GM18505 (cell line): ENCODE measurements around the gene MED9.

ENCODE experiments used
- ATAC-seq: cut with Tn5 transposase; IDR thresholded peaks from one replicate; pipeline ENCODE4 v1.9.1; 2021; ENCODE audit not compliant: unreplicated experiment
- POLR2A ChIP-seq: IDR thresholded peaks from 4 replicates; pipeline ENCODE4 v1.6.1; 2011; ENCODE audit warnings: borderline replicate concordance; ENCODE audit not compliant: insufficient read depth, insufficient read length; ENCODE audit errors: extremely low read depth

MED9 gene

GRCh38 chr17:17515934-17516930, 39.4 kb downstream of the MED9 start:
- ATAC-seq: no peak
- no peak for TF ChIP-seq POLR2A

GRCh38 chr17:17516941-17517720, 40.3 kb downstream of the MED9 start:
- TF ChIP-seq POLR2A: no peak
- ATAC-seq: no peak

- no peak for TF ChIP-seq POLR2A
Observed at GRCh38 chr17:17518014-17518413, 41.2 kb downstream of the MED9 start.

GRCh38 chr17:17518951-17519350, 42.2 kb downstream of the MED9 start:
- ATAC-seq: no peak
- no peak for TF ChIP-seq POLR2A

More at GRCh38 chr17:17518014-17518413, 41.2 kb downstream of the MED9 start:
- ATAC-seq: no peak

DNA sequence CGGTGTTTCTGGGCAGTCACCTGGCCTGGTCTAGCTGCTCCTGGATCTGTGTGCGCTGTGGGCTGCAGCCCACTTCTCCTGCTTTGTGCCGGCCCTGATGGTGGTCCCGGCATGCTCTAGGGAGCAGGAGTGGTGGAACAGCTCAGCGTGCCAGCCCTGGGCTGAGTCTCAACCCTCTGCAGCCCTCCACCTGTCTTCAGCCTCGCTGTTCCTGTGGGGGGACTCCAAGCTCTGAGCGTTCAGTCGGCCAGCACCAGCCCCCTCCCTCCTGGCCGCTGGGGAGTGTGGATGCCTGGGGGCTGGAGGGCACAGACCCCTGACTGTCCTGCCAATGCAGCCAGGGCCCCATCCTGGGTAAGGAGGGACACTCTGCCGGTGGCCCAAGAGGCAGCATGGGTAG, 43.1 kb downstream of the MED9 start:
- ATAC-seq: no peak

DNA sequence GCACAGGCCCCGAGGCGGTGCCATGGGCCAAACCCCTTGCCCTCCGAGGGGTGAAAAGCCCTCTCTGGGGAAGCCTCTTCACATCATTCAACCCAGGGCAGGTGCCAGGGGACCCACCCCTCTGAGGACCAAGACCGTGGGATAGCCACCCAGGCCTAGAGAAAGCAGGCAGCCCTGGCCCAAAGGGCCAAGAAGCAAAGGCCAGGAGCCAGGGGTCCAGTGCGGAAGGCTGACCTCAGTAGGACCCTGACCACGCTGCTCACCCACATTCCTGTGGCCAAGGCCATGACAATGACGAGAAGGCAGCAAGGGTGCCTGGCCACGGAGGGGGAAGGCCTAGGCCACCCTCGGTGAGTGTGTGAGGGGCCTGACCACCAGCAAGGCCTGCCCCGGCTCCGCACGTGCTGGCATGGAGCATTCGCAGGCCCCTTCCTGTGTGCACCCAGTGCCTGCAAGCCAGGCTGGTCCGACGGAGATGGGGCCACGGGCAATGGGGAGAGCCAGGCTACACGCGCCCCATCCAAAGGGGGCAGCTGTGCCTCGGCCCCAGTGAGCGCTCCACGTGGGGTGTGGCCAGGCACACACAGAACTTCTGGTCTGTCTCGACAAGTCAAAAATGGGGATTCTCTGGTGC, 43.9 kb downstream of the MED9 start:
- TF ChIP-seq POLR2A: no peak
- no peak for ATAC-seq

More for the DNA sequence above, 43.1 kb downstream of the MED9 start:
- TF ChIP-seq POLR2A: no peak

GRCh38 chr17:17523001-17523730, 46.4 kb downstream of the MED9 start:
- TF ChIP-seq POLR2A: no peak
- ATAC-seq: no peak

- ATAC-seq: no peak
- TF ChIP-seq POLR2A: no peak
Observed at GRCh38 chr17:17523731-17524490, 47.1 kb downstream of the MED9 start.

DNA sequence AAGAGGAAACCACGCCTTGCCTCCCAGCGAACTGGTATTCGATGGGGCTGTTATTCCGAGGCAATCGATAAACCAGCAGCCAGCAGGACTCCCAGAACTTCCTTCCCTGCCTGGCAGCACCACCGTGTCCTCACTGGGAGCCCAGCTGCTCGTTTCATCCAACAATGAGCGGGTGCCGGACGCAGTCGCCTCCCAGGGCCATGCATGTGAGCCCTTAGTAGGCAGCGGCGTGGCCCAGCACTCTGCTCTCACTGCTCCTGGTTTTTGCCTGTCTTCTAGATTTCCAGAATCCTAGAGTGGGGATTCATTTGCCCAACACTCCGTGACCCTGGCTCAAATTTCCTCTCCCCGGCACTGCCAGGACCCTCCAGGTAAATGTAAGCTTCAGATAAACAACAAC, 48.5 kb downstream of the MED9 start:
- no peak for ATAC-seq
- no peak for TF ChIP-seq POLR2A

DNA sequence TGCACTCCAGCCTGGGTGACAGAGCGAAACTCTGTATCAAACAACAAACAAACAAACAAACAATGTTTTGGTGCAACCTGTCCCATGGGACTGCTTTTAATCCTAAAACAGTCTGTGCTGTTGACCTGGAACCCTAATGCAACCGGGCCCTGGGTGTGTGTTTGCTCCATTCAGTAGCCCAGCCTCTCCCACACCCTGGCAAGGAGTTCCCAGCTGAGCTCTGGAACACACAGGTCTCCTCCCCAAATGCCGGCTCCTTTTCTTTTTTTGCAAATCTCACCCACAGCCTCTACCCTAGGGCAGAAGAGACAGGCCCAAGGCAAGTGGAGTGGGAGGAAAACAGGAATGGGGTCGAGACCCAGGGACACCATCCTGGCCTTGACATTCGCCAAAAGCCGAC, 49.2 kb downstream of the MED9 start:
- no peak for ATAC-seq
- no peak for TF ChIP-seq POLR2A

- ATAC-seq: no peak
- no peak for TF ChIP-seq POLR2A
Observed at GRCh38 chr17:17526369-17526768, 49.6 kb downstream of the MED9 start.

GRCh38 chr17:17527534-17527933, 50.7 kb downstream of the MED9 start:
- no peak for TF ChIP-seq POLR2A

DNA sequence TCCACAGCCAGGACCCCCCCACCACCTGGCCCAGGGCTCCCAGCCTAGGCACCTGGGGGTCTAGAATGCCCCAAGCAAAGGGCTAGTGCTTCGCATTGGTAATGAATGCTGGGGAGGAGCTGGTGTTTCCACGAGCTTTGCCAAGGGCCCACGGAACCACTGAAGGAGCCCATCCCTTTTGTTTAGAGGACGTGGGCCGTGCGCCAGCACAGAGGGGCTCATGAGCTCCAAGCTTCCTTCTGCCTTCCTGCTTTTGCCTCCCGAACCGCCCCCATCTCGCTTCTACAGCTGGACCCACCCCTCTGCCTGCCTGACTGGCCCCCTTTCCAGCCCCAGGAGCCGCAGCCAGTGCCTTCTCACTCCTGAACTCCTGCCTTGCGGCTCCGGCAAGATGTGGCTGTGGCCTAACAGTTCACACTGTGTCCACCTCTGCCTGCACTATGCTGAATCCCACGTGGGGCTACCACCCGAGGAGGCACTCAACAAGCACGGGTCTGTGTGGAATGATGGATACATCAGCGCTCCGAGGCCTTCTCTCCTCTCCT, 51.2 kb downstream of the MED9 start:
- no peak for TF ChIP-seq POLR2A
- ATAC-seq: no peak

More at GRCh38 chr17:17527534-17527933, 50.7 kb downstream of the MED9 start:
- ATAC-seq: no peak
